Activated CD4-positive, alpha-beta T cell treated with anti-CD3 and anti-CD28 coated beads, Interleukin-10, Interleukin-2, amounts not matched to agents 100 ng/mL and 50 ng/mL, durations not matched to agents 16 hours and 8 hours (primary cell): ENCODE data around the gene LEMD1.

Experiments used
- DNase-seq: peaks from one replicate; pipeline ENCODE4 v3.0.0-alpha.2; 2020

The LEMD1 gene

GRCh38 chr1:205351984-205352713, 69.7 kb downstream of the LEMD1 start:
- DNase-seq = no peak

DNA sequence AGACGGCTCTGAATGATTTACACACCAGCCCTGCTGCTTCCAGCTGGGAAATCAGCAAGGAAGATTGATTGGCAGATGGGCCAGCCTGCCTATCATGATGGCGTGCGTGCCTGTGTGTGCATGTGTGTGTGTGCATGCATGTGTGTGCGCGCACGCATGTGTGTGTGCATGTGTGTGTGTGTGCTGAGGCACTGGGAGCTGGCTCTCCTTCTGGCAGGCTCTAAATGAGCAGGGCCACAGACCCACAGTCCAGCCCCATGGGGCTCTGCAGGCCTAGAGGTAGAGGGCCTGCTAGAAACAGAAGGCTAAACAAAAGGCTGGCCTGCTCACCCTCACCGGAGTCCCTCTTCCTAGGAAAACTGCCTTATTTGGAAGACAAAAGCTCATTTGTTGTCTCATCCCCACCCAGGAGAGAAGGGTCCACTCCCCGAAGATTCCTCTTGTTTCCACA, 71.1 kb downstream of the LEMD1 start:
- DNase-seq = no peak

DNA sequence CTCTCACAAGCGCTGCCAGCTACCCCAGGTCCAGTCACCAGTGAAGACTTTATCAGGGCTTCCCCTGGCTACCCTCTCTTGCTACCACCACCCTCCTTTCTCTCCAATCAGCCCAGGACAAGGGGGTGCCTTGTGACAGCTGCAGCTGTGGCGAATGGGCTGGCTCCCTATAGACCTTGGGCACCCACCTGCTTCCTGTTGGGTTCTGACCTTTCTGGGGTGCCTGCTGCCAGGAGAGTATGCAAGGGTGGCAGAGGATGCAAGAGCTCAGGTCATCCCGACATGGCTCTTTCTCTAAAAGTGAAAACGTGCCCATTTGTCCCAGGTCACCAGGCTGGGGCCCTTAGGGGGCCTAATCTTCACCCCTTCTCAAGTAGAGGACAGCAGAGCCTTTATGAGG, 71.7 kb downstream of the LEMD1 start:
- no peak for DNase-seq

DNA sequence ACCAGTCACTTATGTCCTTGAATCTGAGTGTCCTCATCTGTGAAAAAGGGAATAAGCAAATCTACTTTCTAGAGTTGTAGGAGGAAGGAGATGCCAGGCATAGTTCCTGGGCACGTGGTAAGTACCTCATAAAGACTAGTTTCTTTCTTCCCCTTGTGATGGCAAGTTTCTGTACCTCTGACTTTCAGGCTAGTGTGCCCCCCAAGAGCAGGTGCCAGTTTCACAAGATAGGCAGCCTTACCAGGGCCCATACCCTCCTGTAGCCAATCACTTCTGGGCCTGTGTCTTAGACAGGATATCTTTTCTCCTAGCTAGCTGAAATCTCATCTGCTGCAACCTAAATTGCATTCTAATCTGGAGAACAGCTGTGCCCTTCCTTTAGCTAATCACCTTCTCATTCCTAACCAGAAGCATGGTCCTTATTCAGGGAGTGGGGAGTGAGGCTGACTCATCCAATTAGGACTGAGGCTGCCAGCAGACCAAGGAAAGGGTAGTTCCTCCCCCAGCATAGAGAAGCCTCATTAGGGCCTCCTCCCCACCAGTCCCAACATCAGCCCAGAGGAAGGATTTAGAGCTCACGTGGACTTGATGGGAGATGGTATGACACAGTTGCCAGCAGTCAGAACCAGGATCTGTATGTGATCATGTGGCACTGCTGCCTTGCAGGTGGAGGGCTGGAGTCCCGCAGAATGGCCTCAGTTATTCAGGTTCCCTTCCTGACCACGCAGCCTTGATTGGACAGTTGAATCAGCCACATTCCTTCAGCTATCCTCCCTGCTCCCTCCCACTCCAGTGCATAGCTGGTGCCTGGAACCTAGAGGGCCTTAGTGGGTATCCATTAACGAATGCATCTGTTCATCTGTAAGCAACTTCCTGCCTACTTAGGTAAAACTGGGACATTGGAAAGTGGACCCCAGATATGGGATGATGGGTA, 73.0 kb downstream of the LEMD1 start:
- no peak for DNase-seq

GRCh38 chr1:205346956-205347574, 74.8 kb downstream of the LEMD1 start:
- no peak for DNase-seq

- no peak for DNase-seq
These were observed 76.1 kb downstream of the LEMD1 start for GRCh38 chr1:205345761-205346160.

DNA sequence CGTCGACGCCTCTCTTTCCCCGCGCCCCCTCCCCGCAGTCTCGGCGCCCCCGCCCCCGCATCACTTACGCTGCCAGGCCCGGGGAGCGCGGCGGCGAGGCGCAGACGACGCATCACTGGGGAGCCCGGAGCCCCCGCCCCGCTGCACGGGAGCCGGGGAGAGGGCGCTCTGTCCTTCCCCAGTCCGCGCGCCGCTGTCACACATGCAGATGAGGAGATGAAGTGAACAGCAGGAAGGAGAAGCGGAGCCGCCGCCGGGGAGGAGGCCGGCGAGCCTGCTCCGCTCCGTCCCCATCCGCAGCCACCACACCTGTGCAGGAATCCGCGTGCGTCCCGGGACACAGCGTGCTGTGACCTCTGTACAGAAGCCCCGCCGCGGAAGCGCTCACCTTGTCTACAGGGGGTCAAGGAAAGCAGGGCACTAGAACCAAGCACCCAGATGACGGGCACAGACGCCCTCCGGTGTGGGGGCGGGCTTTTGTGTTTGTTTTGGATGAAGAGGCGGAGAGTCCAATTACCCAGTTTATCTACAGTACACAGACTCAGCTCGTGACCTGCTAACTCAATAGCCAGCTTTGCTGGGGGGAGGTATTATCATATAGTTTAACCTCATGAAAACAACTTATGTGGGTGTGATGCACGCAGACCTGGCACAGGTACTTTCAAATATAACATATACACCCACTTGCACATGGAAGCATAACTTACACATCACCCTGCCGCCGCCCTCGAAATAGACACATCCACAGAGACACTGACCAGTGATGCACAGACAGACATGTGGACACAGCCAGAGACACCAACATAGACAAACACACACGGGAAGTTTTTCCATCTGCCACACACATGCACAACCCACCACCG, 77.6 kb downstream of the LEMD1 start:
- no peak for DNase-seq

GRCh38 chr1:205343431-205344065, 78.3 kb downstream of the LEMD1 start:
- no peak for DNase-seq

DNA sequence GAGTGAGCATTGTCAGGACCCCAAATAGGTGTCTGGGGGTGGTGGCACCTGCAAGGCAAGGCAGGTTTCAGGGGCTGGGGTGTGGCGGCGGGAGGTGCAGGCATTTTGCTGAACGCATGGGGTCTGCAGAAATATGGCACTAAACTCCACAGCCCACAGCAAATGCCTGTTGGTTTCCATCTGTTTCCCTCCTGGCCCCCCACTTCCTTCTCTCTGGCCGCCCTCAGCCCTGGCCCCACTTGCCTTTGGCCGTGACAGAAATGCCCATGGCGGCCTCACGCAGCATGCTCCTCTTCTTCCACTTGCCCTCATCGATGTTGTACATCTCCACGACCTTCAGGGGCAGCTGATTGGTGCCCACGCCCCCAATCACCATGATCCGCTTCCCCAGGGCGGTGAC, 78.9 kb downstream of the LEMD1 start:
- no peak for DNase-seq

GRCh38 chr1:205340676-205341075, 81.2 kb downstream of the LEMD1 start:
- DNase-seq = no peak

GRCh38 chr1:205339717-205340116, 82.1 kb downstream of the LEMD1 start:
- peak; percentile 63 for DNase-seq

- no peak for DNase-seq
These were observed 82.6 kb downstream of the LEMD1 start for GRCh38 chr1:205339197-205339702.

DNA sequence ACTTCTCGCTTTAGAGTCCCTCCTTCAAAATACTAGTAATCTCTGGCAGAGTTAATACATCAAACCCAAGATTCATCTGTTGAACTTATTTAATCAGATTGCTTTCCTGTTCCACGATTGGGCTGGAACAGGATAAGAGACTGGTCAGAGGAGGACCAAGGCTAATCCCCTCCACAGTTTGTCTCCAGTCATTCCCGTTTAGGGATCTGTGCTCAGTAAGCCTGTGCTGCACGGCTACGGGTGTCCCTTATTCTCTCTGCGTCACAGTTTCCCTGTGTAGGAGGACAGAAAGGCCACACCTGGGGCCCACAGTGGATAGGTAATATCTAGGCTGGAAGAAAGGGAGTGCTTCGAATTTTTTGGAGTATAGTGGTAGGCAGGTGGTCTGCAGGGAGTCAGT, 83.8 kb downstream of the LEMD1 start:
- DNase-seq = no peak

GRCh38 chr1:205337481-205337880, 84.4 kb downstream of the LEMD1 start:
- DNase-seq = no peak

DNA sequence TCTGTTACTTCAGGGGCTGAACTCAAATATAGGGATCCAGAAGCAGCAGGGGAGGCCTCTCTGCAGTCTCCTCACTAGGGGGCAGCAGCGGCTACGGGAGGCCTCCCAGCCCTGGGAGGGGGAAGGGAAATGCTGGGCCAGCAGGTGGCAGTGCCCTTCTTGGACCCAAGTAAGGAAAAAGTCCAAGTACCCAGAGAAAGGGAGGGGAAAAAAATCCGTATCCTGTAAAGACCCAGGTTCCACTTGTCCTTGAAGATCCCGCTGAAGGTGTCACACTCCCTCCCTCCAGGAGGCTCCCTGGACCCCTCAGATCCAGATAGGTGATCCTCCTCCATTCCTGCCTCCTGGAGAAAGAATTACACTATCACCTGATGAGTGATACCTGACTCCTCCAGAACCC, 86.2 kb downstream of the LEMD1 start:
- DNase-seq = peak; percentile 82

DNA sequence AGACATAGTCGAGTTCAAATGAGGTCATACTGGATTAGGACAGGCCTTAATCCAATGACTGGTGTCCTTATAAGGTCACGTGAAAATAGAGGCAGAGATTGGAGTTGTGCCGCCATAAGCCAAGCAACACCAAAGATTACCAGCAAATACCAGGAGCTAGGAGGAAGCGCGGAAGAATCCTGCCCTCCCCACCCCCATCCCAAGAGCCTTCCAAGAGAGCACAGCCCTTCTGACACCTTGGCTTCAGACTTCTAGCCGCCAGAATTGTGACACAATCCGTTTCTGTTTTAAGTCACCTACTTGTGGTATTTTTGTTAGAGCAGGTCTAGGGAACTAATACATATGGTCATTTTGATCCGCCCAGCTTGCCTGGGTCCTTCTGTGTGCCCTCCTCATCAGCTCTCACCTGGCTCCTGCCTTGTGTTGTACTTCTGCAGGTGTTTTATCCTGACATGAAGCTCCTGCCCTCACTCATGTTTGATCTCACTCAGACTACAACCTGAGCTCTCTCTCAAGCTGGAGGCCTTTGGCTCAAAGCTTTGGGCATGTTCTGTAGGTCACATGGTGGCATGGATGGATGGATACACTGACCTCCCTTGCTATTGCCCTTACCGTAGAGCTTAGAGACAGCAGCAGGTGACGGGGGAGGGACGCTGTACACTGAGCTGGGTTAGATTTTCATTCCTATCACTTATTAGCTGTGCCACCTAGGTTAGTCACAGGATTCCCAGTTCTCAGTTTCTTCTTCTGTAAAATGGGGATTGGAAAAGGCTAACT, 89.7 kb downstream of the LEMD1 start:
- no peak for DNase-seq
